T-helper 1 cell (primary cell): ENCODE data around the gene UBASH3B.
A peak's percentile ranks its signal among the peaks of the same experiment; 100 is the strongest.

Experiments
- DNase-seq, 5 donors: peaks; one replicate each; pipeline ENCODE4 v3.0.0-alpha.2; 2012 to 2020

The UBASH3B gene

DNA sequence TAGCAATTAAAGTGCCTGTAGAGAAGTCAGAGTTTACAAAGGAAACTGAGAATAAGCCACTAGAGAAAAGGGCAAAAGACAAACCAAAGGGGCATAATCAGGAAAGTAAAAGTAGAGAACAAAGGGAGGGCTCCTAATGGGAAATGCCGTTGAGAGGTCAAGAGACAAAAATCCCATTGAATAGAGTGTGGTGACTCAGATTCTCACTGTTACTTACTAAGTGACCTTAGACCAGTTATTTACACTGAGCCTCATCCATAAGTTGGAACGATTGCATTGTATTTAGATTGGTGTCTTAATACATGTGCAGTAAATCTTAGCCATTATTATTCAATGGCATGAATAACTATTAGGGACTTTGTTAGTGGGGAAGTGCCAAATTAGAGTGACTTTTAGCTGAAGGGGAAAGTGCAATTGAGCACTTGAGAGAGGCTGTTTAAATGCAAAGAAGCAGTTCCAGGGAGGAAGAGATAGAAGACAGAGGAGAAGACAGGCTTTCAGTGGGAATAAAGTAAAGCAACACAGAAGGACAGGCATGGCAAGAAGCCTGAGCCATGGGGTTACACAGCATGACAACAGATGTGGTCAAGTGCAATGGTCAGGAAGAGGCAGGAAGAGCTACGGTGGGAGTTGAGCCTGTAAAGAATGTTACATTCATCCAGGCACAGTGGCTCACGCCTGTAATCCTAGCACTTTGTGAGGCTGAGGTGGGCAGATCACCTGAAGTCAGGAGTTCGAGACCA is 82.6 kb downstream of the UBASH3B start:
- no peak for DNase-seq

DNA sequence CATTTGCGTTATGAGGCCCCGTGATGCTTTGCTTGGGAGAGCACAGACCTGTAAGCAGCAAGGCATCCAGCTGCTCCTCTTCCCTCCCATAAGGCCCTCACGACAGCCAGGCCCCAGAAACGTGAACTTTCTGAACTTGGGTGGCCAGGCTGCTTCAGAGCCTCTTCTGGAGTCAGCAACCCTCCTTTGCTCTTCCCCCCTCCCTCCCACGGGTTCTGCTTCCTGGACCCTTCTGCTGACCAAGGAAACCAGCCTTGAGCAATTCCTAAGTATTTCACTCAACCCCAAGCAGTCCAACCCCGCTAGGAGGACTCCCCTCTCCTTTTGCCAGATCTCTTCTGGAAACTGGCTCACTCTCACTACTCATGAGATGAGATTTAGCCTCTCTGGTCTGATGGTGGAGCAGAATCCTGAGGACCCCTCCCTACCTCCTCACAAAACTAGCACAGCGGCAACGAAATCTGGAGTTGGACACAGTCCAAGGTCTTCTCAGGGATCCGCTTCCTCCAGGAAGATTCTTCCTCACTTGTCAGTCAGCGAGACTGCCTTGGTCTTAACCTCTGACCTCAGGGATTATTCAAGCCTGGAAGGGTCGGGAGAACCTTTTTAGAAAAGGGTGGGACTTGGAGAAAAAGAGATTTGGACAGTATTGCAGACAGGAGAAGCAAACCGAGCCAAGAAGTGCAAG is 86.2 kb downstream of the UBASH3B start:
- no peak for DNase-seq

GRCh38 chr11:122742301-122743018 is 86.9 kb downstream of the UBASH3B start:
- no peak for DNase-seq

DNA sequence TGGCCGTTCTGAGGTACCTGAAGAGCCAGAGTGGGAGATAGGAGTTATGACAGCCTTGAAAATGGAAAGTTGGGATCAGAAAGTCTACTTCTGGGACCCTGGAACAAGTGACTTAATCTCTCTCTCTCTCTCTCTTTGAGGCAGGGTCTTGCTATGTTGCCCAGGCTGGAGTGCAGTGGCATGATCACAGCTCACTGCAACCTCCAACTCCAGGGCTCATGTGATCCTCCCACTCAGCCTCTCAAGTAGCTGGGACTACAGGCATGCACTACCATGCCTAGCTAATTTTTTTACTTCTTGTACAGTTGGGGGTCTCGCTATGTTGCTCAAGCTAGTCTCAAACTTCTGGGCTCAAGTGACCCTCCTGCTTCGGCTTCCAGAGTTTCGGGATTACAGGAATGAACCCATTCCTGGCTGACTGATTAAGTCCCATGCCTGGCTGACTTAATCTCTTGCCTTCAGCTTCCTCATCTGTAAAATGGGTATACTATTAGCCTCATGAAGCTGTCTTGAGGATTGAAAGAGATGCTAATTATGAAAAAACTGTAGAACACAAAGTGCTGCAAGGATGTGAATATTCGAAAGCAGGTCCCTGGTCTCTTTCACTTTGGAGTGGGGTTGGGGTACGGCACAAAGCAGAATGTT is 87.7 kb downstream of the UBASH3B start:
- no peak for DNase-seq

GRCh38 chr11:122743949-122744348 is 88.4 kb downstream of the UBASH3B start:
- peak; percentile 45 to 82 (median 67) for DNase-seq

GRCh38 chr11:122744357-122744756 is 88.8 kb downstream of the UBASH3B start:
- no peak for DNase-seq

GRCh38 chr11:122745111-122745510 is 89.6 kb downstream of the UBASH3B start:
- DNase-seq: no peak

DNA sequence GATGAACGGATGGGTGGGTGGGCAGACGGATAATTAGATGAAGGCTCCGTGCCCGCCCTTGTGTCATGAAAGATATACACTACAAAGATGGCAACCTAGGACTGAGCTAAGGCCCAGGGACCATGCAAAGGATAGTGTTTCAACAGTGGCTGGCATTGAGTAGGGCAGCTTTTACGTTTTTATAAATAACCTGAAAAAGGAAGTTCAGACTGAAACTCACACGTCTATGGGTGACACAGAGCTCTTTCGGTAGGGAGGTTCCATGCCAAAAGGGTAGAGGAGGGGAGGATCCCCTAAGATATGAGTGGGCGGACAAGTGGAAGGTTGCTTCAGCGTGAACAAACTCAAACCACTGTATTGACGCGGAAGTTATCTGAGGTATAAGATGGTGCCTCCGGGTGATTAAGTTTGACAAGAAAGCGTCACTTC is 90.5 kb downstream of the UBASH3B start:
- DNase-seq: peak in 3 of 5 donors; percentile 24 to 86 (median 32)

DNA sequence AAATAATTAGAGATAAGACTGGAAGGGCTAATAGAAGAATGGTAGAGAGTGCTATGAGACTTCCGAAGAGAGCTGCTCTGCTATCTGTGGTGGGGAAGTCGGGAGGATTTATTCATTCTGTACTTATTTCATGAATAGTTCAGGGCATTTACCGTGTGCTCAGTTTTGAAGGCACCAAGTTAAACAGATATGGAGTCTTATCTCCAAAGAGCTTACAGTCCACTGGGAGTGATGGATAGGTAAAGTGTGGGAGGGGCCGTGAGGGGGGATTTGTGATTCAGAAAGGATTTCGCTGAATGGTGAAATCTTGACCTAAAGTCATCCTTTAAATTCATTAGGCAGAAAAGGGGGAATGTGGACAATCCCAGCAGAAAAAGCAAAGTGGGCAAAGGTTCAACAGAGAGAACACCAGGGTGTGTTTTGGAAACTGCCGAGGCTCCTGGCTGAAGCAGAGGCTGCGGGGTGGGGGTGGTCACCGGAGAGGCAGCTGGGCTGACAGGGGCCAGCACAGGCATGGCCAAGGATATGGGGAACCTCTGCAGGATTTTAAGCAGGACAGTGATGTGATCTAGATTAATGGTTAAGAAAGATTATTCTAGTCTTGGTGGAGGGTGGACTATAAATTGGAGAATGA is 91.2 kb downstream of the UBASH3B start:
- no peak for DNase-seq

- DNase-seq: no peak
Measured at GRCh38 chr11:122747351-122747781, 91.8 kb downstream of the UBASH3B start.

DNA sequence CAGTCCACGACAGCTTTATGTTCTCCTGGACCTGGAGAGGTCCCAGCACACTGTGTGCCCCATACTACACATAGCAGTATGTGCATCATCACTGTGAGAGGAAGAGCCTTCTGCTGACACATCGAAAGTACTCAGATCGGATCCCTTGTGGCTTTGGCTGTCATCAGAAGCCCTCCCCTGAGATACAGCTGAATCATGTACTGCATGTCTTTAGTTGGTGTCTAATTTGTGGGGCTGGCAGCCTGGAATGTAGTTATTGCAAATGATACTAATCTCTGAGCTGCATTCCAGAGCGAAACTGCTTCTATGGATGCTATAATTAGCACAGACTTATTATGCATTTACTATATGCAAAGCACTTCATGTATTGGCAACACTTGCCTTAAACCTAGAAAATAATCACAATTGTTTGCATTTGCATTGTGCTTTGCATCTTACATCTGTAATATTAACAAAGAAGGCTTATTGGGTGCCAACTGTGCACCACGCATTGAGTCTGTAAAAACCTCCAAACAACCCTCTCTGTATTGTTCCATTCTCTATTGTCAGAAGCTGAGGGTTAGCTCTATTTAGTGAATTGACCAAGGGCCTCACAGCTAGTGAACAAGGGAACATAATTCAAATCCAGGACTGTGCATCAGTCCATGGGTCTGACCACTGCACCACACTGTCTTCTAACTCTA is 93.6 kb downstream of the UBASH3B start:
- DNase-seq: peak in 1 of 5 donors; percentile 89

- DNase-seq: no peak
Measured at GRCh38 chr11:122750049-122750448, 94.5 kb downstream of the UBASH3B start.

DNA sequence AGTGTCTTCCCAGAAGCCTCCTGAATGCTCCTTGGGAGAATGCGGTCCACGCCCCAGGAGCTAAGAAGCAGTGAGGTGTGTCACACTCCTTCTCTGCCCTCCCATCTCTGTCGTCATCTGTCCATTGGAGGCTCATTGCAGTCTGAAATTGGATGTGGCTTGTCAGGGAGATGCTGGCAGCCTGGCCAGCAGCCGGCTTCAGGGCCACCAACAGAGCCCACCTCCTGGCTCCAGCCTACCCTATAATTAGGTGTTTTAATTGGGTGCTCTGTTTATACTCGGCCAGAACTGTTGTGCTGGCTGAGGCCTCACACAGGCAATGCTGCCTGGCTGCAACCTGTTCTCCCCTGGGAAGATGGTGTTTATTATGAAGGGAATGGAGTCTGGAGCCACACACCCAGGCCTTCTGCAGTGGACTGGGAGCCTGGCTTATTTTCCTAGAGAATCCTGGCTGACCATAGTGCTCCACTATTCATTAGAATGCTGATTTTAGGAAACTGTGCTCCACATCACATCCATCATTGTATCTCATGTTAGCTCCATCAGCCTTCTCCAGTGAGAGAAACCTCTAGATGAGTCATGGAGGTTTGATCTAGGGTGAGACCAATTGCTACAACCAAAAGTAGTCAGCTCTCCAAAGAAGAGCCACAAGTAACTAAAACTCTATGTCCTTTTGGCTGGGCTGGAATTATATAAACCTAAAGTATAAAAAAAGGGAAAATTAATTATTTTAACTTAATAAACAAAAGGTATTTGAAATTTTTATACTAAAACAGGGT is 96.0 kb downstream of the UBASH3B start:
- peak in 1 of 5 donors; percentile 22 for DNase-seq

- no peak for DNase-seq
Measured at GRCh38 chr11:122754028-122754427, 98.5 kb downstream of the UBASH3B start.

- peak in 2 of 5 donors; percentile 31 to 43 for DNase-seq
Measured at GRCh38 chr11:122754553-122755322, 99.2 kb downstream of the UBASH3B start.

GRCh38 chr11:122755409-122755808 is 99.9 kb downstream of the UBASH3B start:
- DNase-seq: no peak

GRCh38 chr11:122755941-122756340 is 100.4 kb downstream of the UBASH3B start:
- DNase-seq: no peak

GRCh38 chr11:122756417-122756816 is 100.9 kb downstream of the UBASH3B start:
- DNase-seq: peak in 3 of 5 donors; percentile 26 to 42 (median 37)

DNA sequence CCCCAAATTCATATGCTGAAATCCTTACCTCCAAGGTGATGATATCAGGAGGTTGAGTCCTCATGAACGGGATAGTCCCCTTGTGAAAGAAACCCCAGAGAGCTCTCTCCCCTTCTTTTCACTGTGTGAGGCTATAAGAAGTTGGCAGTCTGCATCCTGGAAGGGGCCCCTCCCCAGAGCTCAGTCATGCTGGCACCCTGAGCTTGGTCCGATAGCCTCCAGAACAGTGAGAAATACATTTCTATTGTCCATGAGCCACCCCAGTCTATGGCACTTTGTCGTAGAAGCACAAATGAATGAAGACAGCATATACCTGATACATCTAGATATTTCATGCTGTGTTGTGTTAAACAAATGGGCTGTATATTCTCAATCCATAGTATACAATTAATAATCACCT is 101.7 kb downstream of the UBASH3B start:
- DNase-seq: no peak

DNA sequence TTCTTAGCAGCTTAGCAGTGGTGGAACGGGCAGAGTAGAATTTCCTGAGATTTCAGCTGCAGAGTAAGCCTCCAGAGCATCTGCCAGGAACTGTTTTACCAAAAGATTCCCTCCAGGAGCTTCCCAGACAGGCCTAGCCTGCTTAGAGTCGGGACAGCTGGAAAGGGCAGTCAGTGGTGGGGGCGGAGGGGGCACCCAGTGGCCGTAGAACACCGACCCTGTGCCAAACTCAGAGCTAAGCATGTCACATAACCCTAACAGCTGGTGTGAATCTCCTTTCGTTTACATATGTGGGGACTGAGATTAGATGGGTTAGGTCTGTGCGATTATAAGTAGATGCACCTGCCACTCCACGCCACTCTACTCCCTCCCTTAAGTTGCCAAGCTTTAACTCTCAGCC is 102.8 kb downstream of the UBASH3B start:
- DNase-seq: no peak
